COR-L47 (cell line): Measurements from ENCODE around the gene COL4A6.
"Not testable (repeated sequence)": the region's sequence is repeated elsewhere in the genome, so short reads cannot be mapped to it uniquely, and the experiment has no call there.

Experiments
- DNase-seq: peaks from one replicate; lab custom pipeline; 2025; lab: John Stamatoyannopoulos, UW

Gene COL4A6

GRCh38 chrX:108438110-108438623 lies at the start of gene COL4A6:
COL4A6 (minus strand) TSS chrX:108438422; CDS start chrX:108438196, 226 bp downstream.
- DNase-seq: no peak

GRCh38 chrX:108485960-108486359 lies 47.7 kb upstream of the COL4A6 start:
- no peak for DNase-seq

GRCh38 chrX:108484251-108484650 lies 46.0 kb upstream of the COL4A6 start:
- DNase-seq: no peak

GRCh38 chrX:108481528-108481927 lies 43.3 kb upstream of the COL4A6 start:
- DNase-seq: not testable (repeated sequence)

GRCh38 chrX:108473979-108474378 lies 35.8 kb upstream of the COL4A6 start:
- no peak for DNase-seq

- no peak for DNase-seq
These were observed 30.3 kb upstream of the COL4A6 start for GRCh38 chrX:108468486-108468885.

- DNase-seq: no peak
These were observed 26.4 kb upstream of the COL4A6 start for GRCh38 chrX:108464604-108465003.

- no peak for DNase-seq
These were observed 18.8 kb upstream of the COL4A6 start for GRCh38 chrX:108456971-108457477.

GRCh38 chrX:108453841-108454240 lies 15.6 kb upstream of the COL4A6 start:
- no peak for DNase-seq

- DNase-seq: no peak
These were observed 9.1 kb upstream of the COL4A6 start for GRCh38 chrX:108447303-108447702.

GRCh38 chrX:108442901-108443464 lies 4.8 kb upstream of the COL4A6 start:
- peak; percentile 21 for DNase-seq

- no peak for DNase-seq
These were observed 1.9 kb upstream of the COL4A6 start for GRCh38 chrX:108439961-108440696.

- DNase-seq: peak; percentile 81
These were observed 1.3 kb upstream of the COL4A6 start, which contains the start of gene COL4A5 for GRCh38 chrX:108439426-108439942. COL4A5 (plus strand) TSS chrX:108439838; CDS start chrX:108440126, 288 bp downstream.

- DNase-seq: no peak
These were observed 693 bp downstream of the COL4A6 start for GRCh38 chrX:108437349-108438109.

- no peak for DNase-seq
These were observed 3.0 kb downstream of the COL4A6 start for GRCh38 chrX:108435261-108435660.

GRCh38 chrX:108426262-108426661 lies 12.0 kb downstream of the COL4A6 start:
- DNase-seq: peak; percentile 45

- DNase-seq: peak; percentile 45
These were observed 17.7 kb downstream of the COL4A6 start for GRCh38 chrX:108420481-108420880.

- no peak for DNase-seq
These were observed 18.8 kb downstream of the COL4A6 start for GRCh38 chrX:108419401-108419800.

GRCh38 chrX:108417257-108417656 lies 21.0 kb downstream of the COL4A6 start:
- no peak for DNase-seq

- DNase-seq: no peak
These were observed 22.3 kb downstream of the COL4A6 start for GRCh38 chrX:108415891-108416290.

GRCh38 chrX:108415146-108415545 lies 23.1 kb downstream of the COL4A6 start:
- DNase-seq: no peak

GRCh38 chrX:108412783-108413182 lies 25.4 kb downstream of the COL4A6 start:
- no peak for DNase-seq
